ENCODE data around the gene GCLC.
A peak's percentile ranks its signal among the peaks of the same experiment; 100 is the strongest.

GCLC gene

GRCh38 chr6:53527249-53527765, 17.6 kb downstream of the GCLC start:
- DNase-seq, result peak in 2 of 56 donors; percentile 20 to 25

GRCh38 chr6:53526000-53526399, 18.9 kb downstream of the GCLC start:
- DNase-seq, result no peak

GRCh38 chr6:53524455-53524815, 20.5 kb downstream of the GCLC start:
- no peak for DNase-seq

GRCh38 chr6:53523511-53524454, 21.1 kb downstream of the GCLC start:
- DNase-seq, result no peak

- DNase-seq, result no peak
Measured at GRCh38 chr6:53520320-53520928, 24.5 kb downstream of the GCLC start.

- no peak for DNase-seq
Measured at GRCh38 chr6:53518862-53519261, 26.0 kb downstream of the GCLC start.

- DNase-seq, result no peak
Measured at GRCh38 chr6:53517021-53517420, 27.9 kb downstream of the GCLC start.

- DNase-seq, result no peak
Measured at GRCh38 chr6:53514677-53515076, 30.2 kb downstream of the GCLC start.

GRCh38 chr6:53513519-53513966, 31.4 kb downstream of the GCLC start:
- no peak for DNase-seq

GRCh38 chr6:53513056-53513455, 31.8 kb downstream of the GCLC start:
- no peak for DNase-seq

GRCh38 chr6:53512626-53513025, 32.3 kb downstream of the GCLC start:
- no peak for DNase-seq

- DNase-seq, result no peak
Measured at GRCh38 chr6:53510746-53511145, 34.2 kb downstream of the GCLC start.

- DNase-seq, result no peak
Measured at GRCh38 chr6:53506872-53507271, 38.0 kb downstream of the GCLC start.

GRCh38 chr6:53504512-53504911, 40.4 kb downstream of the GCLC start:
- no peak for DNase-seq

- DNase-seq, result no peak
Measured at GRCh38 chr6:53503060-53503459, 41.8 kb downstream of the GCLC start.

GRCh38 chr6:53501432-53501831, 43.5 kb downstream of the GCLC start:
- DNase-seq, result no peak

- no peak for DNase-seq
Measured at GRCh38 chr6:53500095-53500494, 44.8 kb downstream of the GCLC start.

- no peak for DNase-seq
Measured at GRCh38 chr6:53499094-53499493, 45.8 kb downstream of the GCLC start.

- DNase-seq, result no peak
Measured at GRCh38 chr6:53498649-53499048, 46.3 kb downstream of the GCLC start.

- no peak for DNase-seq
Measured at GRCh38 chr6:53497905-53498304, 47.0 kb downstream of the GCLC start.

GRCh38 chr6:53496797-53497375, 48.0 kb downstream of the GCLC start:
- no peak for DNase-seq

All from amygdala (tissue), 56 donors.